GM21381 (cell line): ENCODE results near the gene LRRC53.

Experiments
- ATAC-seq: cut with Tn5 transposase; IDR thresholded peaks from one replicate; pipeline ENCODE4 v1.9.1; 2021; ENCODE audit warnings: mild to moderate bottlenecking, moderate library complexity; ENCODE audit not compliant: unreplicated experiment

Gene LRRC53

DNA sequence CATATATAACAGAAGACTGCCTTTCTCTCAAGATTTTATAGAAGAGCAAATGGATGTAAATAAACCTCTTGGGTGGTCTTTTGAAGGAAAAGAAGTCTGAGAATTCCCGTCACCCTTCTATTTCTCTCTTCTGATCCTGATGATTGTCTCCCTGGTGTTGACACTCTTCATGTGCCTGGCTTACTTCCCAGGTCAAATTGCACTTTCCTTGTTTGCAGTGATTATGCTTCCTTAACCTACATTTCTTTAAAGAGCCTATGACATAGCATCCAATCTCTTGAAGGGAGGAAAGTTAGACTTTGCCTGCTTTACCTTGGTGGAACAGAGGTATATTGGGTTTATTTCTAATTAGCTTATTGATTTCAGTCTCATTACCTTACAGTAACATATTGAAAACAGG is 80.1 kb downstream of the LRRC53 start:
- no peak for ATAC-seq

DNA sequence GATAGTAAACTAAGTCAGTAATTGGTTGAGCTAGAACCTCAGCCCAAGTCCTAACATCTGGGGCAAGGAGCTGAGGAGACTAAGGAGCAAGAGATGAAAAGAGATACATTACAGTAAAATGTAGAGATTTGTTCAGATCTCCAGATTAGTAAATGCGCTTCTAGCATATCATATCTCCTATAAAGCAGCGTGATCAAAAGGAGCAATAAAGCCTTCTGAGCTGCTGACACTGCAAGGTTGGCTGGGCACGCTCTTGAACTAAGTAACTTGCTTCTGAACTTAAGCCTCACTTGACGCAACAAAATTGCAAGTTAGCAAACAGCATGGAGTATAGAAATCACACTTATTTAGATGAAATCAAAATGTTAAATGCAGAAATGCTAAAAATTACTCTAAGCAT is 80.9 kb downstream of the LRRC53 start:
- ATAC-seq: no peak

DNA sequence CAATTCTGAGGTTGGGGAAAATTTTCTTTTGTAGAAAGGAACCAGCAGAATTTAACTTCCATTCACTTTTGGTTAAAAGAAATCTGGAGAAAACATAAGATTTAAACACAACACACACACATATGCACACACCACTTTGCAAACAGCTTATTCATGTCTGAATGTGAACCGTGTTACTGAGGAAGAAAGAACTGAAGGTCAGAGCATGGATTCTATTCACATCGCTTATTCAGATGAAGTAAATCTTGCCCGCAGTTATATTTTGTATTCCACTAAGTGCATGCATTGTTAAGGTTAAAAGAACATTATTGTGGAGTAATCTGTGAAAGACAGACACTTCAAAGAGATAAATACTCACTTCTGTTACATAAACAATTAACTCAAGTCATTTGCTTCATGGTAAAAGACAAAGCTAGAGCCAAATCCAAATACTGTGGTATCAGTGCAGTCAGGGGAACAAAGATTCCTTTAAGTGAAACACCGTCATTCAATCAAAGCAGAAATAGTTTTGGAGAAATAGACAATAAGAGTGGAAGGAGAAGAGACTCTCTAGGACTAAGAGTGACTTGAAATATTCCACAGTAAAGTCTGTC is 82.0 kb downstream of the LRRC53 start:
- ATAC-seq: no peak

DNA sequence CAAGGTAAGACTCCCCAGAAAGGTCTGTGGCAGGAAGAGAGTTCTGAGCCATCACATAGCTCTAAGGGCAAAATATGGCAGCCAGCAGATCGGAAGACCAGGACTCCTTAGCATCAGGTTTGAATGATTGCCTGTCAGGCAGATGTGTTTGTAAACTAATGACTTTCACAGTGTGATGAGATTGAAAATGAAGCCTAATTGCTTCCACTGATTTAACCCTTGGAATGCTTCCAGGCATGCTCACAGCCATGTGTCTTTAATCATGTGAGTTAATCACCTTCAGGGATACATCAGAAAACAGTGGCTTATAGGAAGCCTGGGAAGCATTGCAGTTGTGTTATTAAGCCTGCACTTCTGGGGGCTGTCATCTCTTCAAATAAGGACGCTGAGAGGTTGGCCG is 82.8 kb downstream of the LRRC53 start:
- no peak for ATAC-seq

DNA sequence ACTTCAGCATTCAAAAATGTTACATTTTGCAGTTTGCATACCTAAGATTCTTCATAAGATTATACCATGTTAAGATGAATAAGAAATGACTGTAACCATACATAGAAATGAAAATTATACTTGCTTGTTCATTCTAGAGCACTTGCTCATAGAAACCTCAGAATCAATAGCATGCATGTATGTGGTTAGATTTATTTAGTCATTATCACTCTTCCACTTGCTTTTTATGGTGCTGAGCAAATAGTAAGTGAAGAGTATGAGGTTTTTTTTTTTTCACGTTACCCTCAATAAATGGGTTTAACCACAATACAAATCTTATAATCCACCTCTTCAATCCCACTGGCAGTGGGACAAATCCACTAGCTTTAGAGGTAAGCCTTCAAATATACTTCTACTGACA is 84.7 kb downstream of the LRRC53 start:
- ATAC-seq: no peak

DNA sequence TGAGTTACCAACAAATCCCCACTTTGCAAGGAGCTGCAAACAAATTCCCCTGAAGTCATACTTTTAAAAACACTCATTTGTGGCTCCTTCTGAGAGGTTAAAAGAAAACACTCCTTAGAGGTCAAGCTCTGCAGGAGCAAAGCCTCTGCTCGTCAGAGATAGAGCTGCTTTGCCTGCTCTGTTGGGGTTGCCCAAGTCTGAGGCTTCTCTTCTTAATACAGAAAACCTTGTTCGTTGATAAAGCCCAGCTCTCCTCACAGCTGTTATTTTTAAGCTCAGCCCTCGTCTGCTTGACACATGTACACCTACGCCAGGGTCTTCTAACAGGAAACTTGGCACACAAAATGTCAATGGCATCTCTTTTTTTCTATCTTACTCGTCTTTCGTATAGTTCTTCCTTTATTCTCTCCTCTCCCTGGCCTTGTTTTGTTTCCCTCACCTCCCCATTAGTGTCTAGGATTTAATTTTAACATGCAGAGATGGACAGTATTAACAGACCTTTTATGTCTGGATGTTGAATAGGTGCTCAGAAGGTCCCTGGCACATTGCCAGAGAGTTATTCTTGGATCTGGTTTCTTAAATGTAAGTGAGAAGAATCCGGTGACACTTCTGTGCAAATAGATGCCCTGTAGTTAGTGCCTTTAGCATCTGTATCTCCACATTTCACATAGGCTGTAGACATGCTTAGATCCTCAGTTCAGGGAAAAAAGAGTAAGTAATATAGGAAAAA is 86.0 kb downstream of the LRRC53 start:
- ATAC-seq: no peak

DNA sequence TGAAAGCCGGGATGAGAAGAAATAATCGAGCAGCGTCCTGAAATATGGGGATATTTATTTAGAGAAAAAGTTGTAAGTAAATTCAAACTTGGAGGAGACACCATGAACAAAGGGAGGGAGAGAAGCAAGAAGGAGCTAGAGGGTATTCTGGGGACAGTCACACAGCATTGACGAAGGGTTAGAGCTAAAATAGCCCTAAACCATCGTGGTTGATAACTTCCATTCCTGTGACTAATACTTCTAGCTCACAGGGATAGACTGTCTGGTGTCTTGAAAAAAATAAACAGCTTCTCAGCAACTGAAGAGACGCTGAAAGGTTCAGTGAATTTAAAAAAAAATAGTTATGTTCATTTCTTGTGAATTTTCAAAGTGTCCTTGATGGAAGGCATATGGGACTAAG is 86.7 kb downstream of the LRRC53 start:
- no peak for ATAC-seq

DNA sequence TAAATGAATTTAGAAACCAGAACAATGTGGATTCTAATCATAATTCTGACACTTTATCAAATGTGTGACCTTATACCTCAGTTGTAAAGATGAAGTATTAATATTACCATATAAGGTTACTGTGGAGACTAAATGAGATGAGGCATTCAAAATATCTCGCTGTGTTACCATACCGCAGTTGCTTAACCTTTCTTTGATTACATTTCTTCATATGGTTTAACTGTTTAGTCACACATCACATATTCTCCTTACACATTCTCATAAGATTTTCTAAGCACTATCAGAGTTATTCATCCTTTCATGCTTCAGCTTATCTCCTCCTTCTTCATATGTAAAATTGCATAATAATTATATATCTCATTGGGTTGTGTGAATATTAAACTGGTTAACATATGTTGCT is 88.9 kb downstream of the LRRC53 start:
- no peak for ATAC-seq

DNA sequence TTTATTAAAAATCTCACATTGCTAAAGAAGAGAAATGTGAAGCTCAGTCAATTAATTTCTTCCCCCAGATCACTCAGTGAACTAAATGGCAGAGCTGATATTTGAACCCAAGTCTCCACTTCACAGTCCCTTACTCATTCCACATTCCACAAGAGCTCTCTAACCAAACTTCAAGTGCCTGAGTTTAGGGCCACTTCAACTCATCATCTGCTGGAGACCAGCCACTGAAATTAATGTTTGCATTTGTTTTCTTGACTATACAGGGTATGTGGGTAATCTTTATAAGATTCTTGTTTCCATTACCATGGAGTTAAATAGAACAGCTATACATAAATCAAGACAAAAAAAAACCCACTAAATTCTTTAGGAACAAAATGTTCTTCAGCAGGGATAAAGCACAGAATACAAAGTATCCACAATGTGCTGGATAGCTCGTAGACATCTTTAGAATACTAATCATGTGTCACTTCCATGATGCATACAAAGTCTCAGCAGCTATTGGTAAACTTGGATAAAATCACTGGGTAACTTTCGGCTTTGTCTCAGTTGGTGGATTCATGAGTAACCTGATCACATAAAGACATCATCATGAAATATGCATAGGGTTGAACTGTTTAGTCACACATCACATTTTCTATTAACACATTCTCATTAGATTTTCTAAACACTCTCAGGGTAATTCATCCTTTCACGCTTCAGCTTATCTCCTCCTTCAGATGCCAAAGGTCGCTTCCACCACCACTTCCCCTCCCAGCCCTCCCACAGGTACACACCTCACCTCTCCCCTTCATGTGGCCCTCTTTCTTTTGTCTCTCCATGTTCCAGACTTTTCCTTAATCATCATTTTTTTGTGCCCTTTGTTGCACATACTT is 89.8 kb downstream of the LRRC53 start:
- ATAC-seq: no peak

DNA sequence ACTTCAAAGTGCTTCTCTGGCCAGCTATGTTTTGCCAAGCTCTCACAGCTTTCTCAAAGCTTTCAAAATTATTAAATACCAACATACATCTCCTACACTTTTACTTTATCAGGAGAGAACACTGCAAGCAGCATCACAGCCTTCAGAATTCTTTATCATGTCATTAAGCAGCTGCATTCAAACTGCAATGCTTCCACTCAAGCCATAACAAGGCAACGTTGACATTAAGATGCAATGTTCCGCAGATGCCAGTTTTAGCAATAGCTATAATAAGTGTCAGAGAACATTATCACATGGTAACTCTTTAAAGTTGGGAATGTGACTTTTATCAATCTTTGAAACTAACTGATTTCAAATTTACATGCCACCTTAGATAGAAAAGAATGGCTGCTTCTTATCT is 91.9 kb downstream of the LRRC53 start:
- ATAC-seq: no peak
